Endothelial cell of hepatic sinusoid (primary cell): ENCODE measurements around the gene NFIC.

Source experiments
- in situ Hi-C: cut with HindIII; loops from 2 replicates; pipeline ENCODE4 v1.10.0; 2017; ENCODE audit warnings: low sequenced_read_pairs

NFIC gene

GRCh38 chr19:3463714-3464586, 97.6 kb downstream of the NFIC start:
- in situ Hi-C loops, result no loop called here

GRCh38 chr19:3464587-3465235, 98.3 kb downstream of the NFIC start:
- in situ Hi-C loops, result loop anchor here (5.0 kb wide), 1 partner anchor 147 kb away; no protein-coding TSS in a partner anchor

- in situ Hi-C loops, result loop anchor here (5.0 kb wide), 1 partner anchor 148 kb away; no protein-coding TSS in a partner anchor
Measured at GRCh38 chr19:3465552-3465951, 99.2 kb downstream of the NFIC start.

GRCh38 chr19:3466635-3467034, 100.3 kb downstream of the NFIC start:
- in situ Hi-C loops, result loop anchor here (5.0 kb wide), 1 partner anchor 149 kb away; no protein-coding TSS in a partner anchor

GRCh38 chr19:3467437-3468198, 101.2 kb downstream of the NFIC start:
- in situ Hi-C loops, result loop anchor here (5.0 kb wide), 1 partner anchor 150 kb away; no protein-coding TSS in a partner anchor

- in situ Hi-C loops, result loop anchor here (5.0 kb wide), 1 partner anchor 151 kb away; no protein-coding TSS in a partner anchor
Measured at GRCh38 chr19:3468211-3468610, 101.8 kb downstream of the NFIC start.

GRCh38 chr19:3469638-3470499, 103.5 kb downstream of the NFIC start:
- in situ Hi-C loops, result loop anchor here (5.0 kb wide), 1 partner anchor 153 kb away; no protein-coding TSS in a partner anchor

- in situ Hi-C loops, result no loop called here
Measured at GRCh38 chr19:3470500-3471128, 104.2 kb downstream of the NFIC start.

- in situ Hi-C loops, result no loop called here
Measured at GRCh38 chr19:3471954-3472655, 105.7 kb downstream of the NFIC start.

GRCh38 chr19:3474010-3474409, 107.6 kb downstream of the NFIC start:
- in situ Hi-C loops, result no loop called here

GRCh38 chr19:3474614-3475013, 108.2 kb downstream of the NFIC start:
- in situ Hi-C loops, result no loop called here

GRCh38 chr19:3475449-3475848, 109.1 kb downstream of the NFIC start:
- in situ Hi-C loops, result no loop called here

- in situ Hi-C loops, result no loop called here
Measured at GRCh38 chr19:3476830-3477229, 110.4 kb downstream of the NFIC start.

GRCh38 chr19:3477506-3477905, 111.1 kb downstream of the NFIC start:
- in situ Hi-C loops, result no loop called here

GRCh38 chr19:3477951-3478350, 111.6 kb downstream of the NFIC start:
- in situ Hi-C loops, result no loop called here

- in situ Hi-C loops, result no loop called here
Measured at GRCh38 chr19:3478409-3479176, 112.2 kb downstream of the NFIC start.

- in situ Hi-C loops, result no loop called here
Measured at GRCh38 chr19:3479177-3479833, 112.9 kb downstream of the NFIC start.

- in situ Hi-C loops, result no loop called here
Measured at GRCh38 chr19:3479834-3480215, 113.4 kb downstream of the NFIC start.
